ENCODE data around the gene ZCCHC18.

The ZCCHC18 gene

GRCh38 chrX:104136241-104137019 lies 24.1 kb downstream of the ZCCHC18 start:
- Histone ChIP-seq H3K4me1 (ENCODE audit: control insufficient read depth, insufficient read depth, low read length) (peaks cover 6% of the 10 kb centered on the region), H3K9ac (ENCODE audit: low read length) (no peak overlapping the region), H3K9me3 (ENCODE audit: control insufficient read depth, low read length) (no peaks in the 10 kb centered on the region), H3K4me3 (ENCODE audit: low read length) (no peak overlapping the region), H3K27me3 (ENCODE audit: control insufficient read depth, insufficient read depth, low read length) (no peaks in the 10 kb centered on the region), H3K36me3 (ENCODE audit: control insufficient read depth, insufficient read depth, low read length) (no peaks in the 10 kb centered on the region)

- Histone ChIP-seq H3K4me1 (ENCODE audit: control insufficient read depth, insufficient read depth, low read length) (peaks cover 6% of the 10 kb centered on the region), H3K4me3 (ENCODE audit: low read length) (no peak overlapping the region), H3K36me3 (ENCODE audit: control insufficient read depth, insufficient read depth, low read length) (no peaks in the 10 kb centered on the region), H3K9ac (ENCODE audit: low read length) (no peak overlapping the region), H3K9me3 (ENCODE audit: control insufficient read depth, low read length) (no peaks in the 10 kb centered on the region), H3K27me3 (ENCODE audit: control insufficient read depth, insufficient read depth, low read length) (no peaks in the 10 kb centered on the region)
Measured at GRCh38 chrX:104137496-104137895, 25.2 kb downstream of the ZCCHC18 start.

GRCh38 chrX:104141087-104141760 lies 28.9 kb downstream of the ZCCHC18 start:
- Histone ChIP-seq H3K36me3 (ENCODE audit: control insufficient read depth, insufficient read depth, low read length) (no peaks in the 10 kb centered on the region), H3K9me3 (ENCODE audit: control insufficient read depth, low read length) (no peaks in the 10 kb centered on the region), H3K4me3 (ENCODE audit: low read length) (no peak overlapping the region), H3K4me1 (ENCODE audit: control insufficient read depth, insufficient read depth, low read length) (no peaks in the 10 kb centered on the region), H3K9ac (ENCODE audit: low read length) (no peak overlapping the region), H3K27me3 (ENCODE audit: control insufficient read depth, insufficient read depth, low read length) (no peaks in the 10 kb centered on the region)

GRCh38 chrX:104151037-104151436 lies 38.7 kb downstream of the ZCCHC18 start:
- H3K9me3 ChIP-seq (ENCODE audit: control insufficient read depth, low read length) = no peaks in the 10 kb centered on the region
- no peaks in the 10 kb centered on the region for H3K27me3 ChIP-seq (ENCODE audit: control insufficient read depth, insufficient read depth, low read length)
- H3K4me1 ChIP-seq (ENCODE audit: control insufficient read depth, insufficient read depth, low read length) = no peaks in the 10 kb centered on the region
- no peak overlapping the region for H3K9ac ChIP-seq (ENCODE audit: low read length)
- H3K36me3 ChIP-seq (ENCODE audit: control insufficient read depth, insufficient read depth, low read length) = no peaks in the 10 kb centered on the region
- H3K4me3 ChIP-seq (ENCODE audit: low read length) = no peak overlapping the region

- H3K4me3 ChIP-seq (ENCODE audit: low read length) = peak within 1 kb of the TSS; percentile 80
- H3K9ac ChIP-seq (ENCODE audit: low read length) = peak within 1 kb of the TSS; percentile 73
- no peaks in the 10 kb centered on the region for H3K36me3 ChIP-seq (ENCODE audit: control insufficient read depth, insufficient read depth, low read length)
- H3K9me3 ChIP-seq (ENCODE audit: control insufficient read depth, low read length) = no peaks in the 10 kb centered on the region
- H3K4me1 ChIP-seq (ENCODE audit: control insufficient read depth, insufficient read depth, low read length) = no peaks in the 10 kb centered on the region
- H3K27me3 ChIP-seq (ENCODE audit: control insufficient read depth, insufficient read depth, low read length) = no peaks in the 10 kb centered on the region
Measured at GRCh38 chrX:104156630-104157529, 44.6 kb downstream of the ZCCHC18 start, which contains the start of gene SLC25A53. SLC25A53 (minus strand) TSS chrX:104157009; CDS start chrX:104105257, 51,752 bp downstream.
